Caco-2 (cell line): ENCODE results near the gene HMCN1. TPM values are rescaled to one million over a fixed set of nuclear protein-coding genes. Genes with fewer than 3 reads are reported as not detected.

Experiments used
- BruUV-seq: library from RNA; stranded (reverse); fragments of 400-500 nt; replicated peaks from 2 replicates; lab custom pipeline; 2021; lab: Mats Ljungman, UMichigan
- CTCF ChIA-PET: fragments of 300-600 bp; sonication (Branson Sonifier 250); formaldehyde crosslinking; loops from one replicate; lab custom pipeline; 2022; ENCODE audit warnings: antibody characterized with exemption; lab: Charles Lee
- POLR2A ChIA-PET: fragments of 300-600 bp; sonication (Branson Sonifier 250); formaldehyde crosslinking; loops from one replicate; lab custom pipeline; 2022; ENCODE audit warnings: antibody characterized with exemption; lab: Charles Lee
- DNase-seq, 2 experiments: peaks; one replicate each; pipeline versions ENCODE4 v3.0.0 to v3.0.0-alpha.2; 2020 to 2022
- H3K27me3 ChIP-seq: replicated peaks from 2 replicates; pipeline ENCODE4 v1.6.0; 2011; ENCODE audit warnings: low read length; ENCODE audit not compliant: control insufficient read depth, insufficient read depth
- H3K36me3 ChIP-seq: 2 replicates; pipeline ENCODE4 v1.5.1; 2011; ENCODE audit warnings: low read length; ENCODE audit not compliant: control insufficient read depth, insufficient read depth
- H3K4me1 ChIP-seq: fragments of 250-450 bp; sonication (Bioruptor Pico); 2 replicates; pipeline ENCODE4 v1.5.1; 2020; ENCODE audit warnings: mild to moderate bottlenecking
- H3K4me3 ChIP-seq: 2 replicates; pipeline ENCODE4 v1.5.1; 2011; ENCODE audit warnings: low read depth, mild to moderate bottlenecking, control low read depth, low read length
- H3K9me3 ChIP-seq: fragments of 250-450 bp; sonication (Bioruptor Pico); 2 replicates; pipeline ENCODE4 v1.5.1; 2020; ENCODE audit warnings: mild to moderate bottlenecking, moderate library complexity
- H3K27ac Mint-ChIP-seq: one replicate; pipeline ENCODE4 v1.8.0; 2022; ENCODE audit warnings: mixed read lengths; ENCODE audit not compliant: unreplicated experiment
- H3K27me3 Mint-ChIP-seq: one replicate; pipeline ENCODE4 v1.8.0; 2022; ENCODE audit warnings: mixed read lengths; ENCODE audit not compliant: insufficient read depth, unreplicated experiment
- H3K36me3 Mint-ChIP-seq: one replicate; pipeline ENCODE4 v1.8.0; 2022; ENCODE audit warnings: mild to moderate bottlenecking, mixed read lengths; ENCODE audit not compliant: insufficient read depth, unreplicated experiment
- H3K4me1 Mint-ChIP-seq: one replicate; pipeline ENCODE4 v1.8.0; 2022; ENCODE audit warnings: low read depth, mixed read lengths; ENCODE audit not compliant: unreplicated experiment
- H3K4me3 Mint-ChIP-seq: one replicate; pipeline ENCODE4 v1.8.0; 2022; ENCODE audit warnings: mild to moderate bottlenecking, moderate library complexity, mixed read lengths; ENCODE audit not compliant: unreplicated experiment
- H3K9me3 Mint-ChIP-seq: one replicate; pipeline ENCODE4 v1.8.0; 2022; ENCODE audit warnings: mixed read lengths; ENCODE audit not compliant: unreplicated experiment
- CTCF ChIP-seq, 2 experiments: fragments of 200-600 bp in 1 of 2; IDR thresholded peaks; 1 replicate in 1 of 2; 2 replicates in 1 of 2; pipeline versions ENCODE4 v1.5.1 to v1.8.0; 2011 to 2022; ENCODE audit warnings: antibody characterized with exemption in 1 of 2, control low read depth in 1 of 2, inconsistent platforms in 1 of 2, low read depth in 1 of 2, low read length in 1 of 2, mild to moderate bottlenecking in 1 of 2, moderate library complexity in 1 of 2; ENCODE audit not compliant: insufficient read depth in 1 of 2, severe bottlenecking in 1 of 2, unreplicated experiment in 1 of 2
- intact Hi-C: fragments of 100-400 bp; cut with micrococcal nuclease; formaldehyde crosslinking; loops from one replicate; pipeline ENCODE4 v1.10.0; 2022; ENCODE audit not compliant: unreplicated experiment
- total RNA-seq: library from RNA; stranded (reverse); gene quantifications from 2 replicates; pipeline ENCODE4 v1.2.3, GENCODE V29; 2022

Gene HMCN1
- total RNA-seq, 1 experiment from 2014 or later = 0.02 TPM

- Histone ChIP-seq H3K36me3 (no peaks in the 10 kb centered on the region), H3K9me3 (no peaks in the 10 kb centered on the region), H3K27me3 (no peaks in the 10 kb centered on the region), H3K4me1 (no peaks in the 10 kb centered on the region), H3K4me3 (no peak overlapping the region)
- no peak for DNase-seq
- H3K27ac Mint-ChIP-seq = no peak overlapping the region
- no peak overlapping the region for H3K4me3 Mint-ChIP-seq
- CTCF ChIA-PET = no interaction called here
- TF ChIP-seq CTCF (IDR thresholded peaks at IDR 0.05; ENCODE audit: insufficient read depth in 1 of 2, low read depth in 1 of 2, low read length in 1 of 2, severe bottlenecking in 1 of 2, unreplicated experiment in 1 of 2) = no peak
- H3K9me3 Mint-ChIP-seq = no peaks in the 10 kb centered on the region
- POLR2A ChIA-PET = no interaction called here
- no peaks in the 10 kb centered on the region for H3K36me3 Mint-ChIP-seq
- H3K4me1 Mint-ChIP-seq = no peaks in the 10 kb centered on the region
- intact Hi-C loops = no loop called here
- H3K27me3 Mint-ChIP-seq = peaks cover 3% of the 10 kb centered on the region
- no TSS peak for BruUV-seq
Measured at GRCh38 chr1:186043296-186043695, 309.1 kb downstream of the HMCN1 start.

GRCh38 chr1:186044079-186044685, 310.0 kb downstream of the HMCN1 start:
- ChIA-PET POLR2A (no interaction called here), CTCF (no interaction called here)
- no peaks in the 10 kb centered on the region for H3K9me3 ChIP-seq
- no peak for TF ChIP-seq CTCF (IDR thresholded peaks at IDR 0.05; ENCODE audit: insufficient read depth in 1 of 2, low read depth in 1 of 2, low read length in 1 of 2, severe bottlenecking in 1 of 2, unreplicated experiment in 1 of 2)
- BruUV-seq = no TSS peak
- no peaks in the 10 kb centered on the region for H3K4me1 Mint-ChIP-seq
- intact Hi-C loops = no loop called here
- peaks cover 3% of the 10 kb centered on the region for H3K27me3 Mint-ChIP-seq
- no peak overlapping the region for H3K27ac Mint-ChIP-seq
- no peak for DNase-seq
- no peaks in the 10 kb centered on the region for H3K36me3 ChIP-seq
- H3K4me3 Mint-ChIP-seq = no peak overlapping the region
- no peaks in the 10 kb centered on the region for H3K4me1 ChIP-seq
- H3K4me3 ChIP-seq = no peak overlapping the region
- no peaks in the 10 kb centered on the region for H3K36me3 Mint-ChIP-seq
- H3K27me3 ChIP-seq = no peaks in the 10 kb centered on the region
- H3K9me3 Mint-ChIP-seq = no peaks in the 10 kb centered on the region

- no peak for DNase-seq
- H3K4me3 ChIP-seq = no peak overlapping the region
- no peak overlapping the region for H3K27ac Mint-ChIP-seq
- POLR2A ChIA-PET = no interaction called here
- TF ChIP-seq CTCF (IDR thresholded peaks at IDR 0.05; ENCODE audit: insufficient read depth in 1 of 2, low read depth in 1 of 2, low read length in 1 of 2, severe bottlenecking in 1 of 2, unreplicated experiment in 1 of 2) = no peak
- H3K36me3 ChIP-seq = no peaks in the 10 kb centered on the region
- H3K9me3 ChIP-seq = no peaks in the 10 kb centered on the region
- H3K36me3 Mint-ChIP-seq = no peaks in the 10 kb centered on the region
- CTCF ChIA-PET = no interaction called here
- H3K9me3 Mint-ChIP-seq = no peaks in the 10 kb centered on the region
- no peaks in the 10 kb centered on the region for H3K4me1 Mint-ChIP-seq
- H3K27me3 ChIP-seq = no peaks in the 10 kb centered on the region
- H3K4me3 Mint-ChIP-seq = no peak overlapping the region
- H3K27me3 Mint-ChIP-seq = peaks cover 10% of the 10 kb centered on the region
- H3K4me1 ChIP-seq = no peaks in the 10 kb centered on the region
- intact Hi-C loops = no loop called here
- no TSS peak for BruUV-seq
Measured at GRCh38 chr1:186046437-186047211, 312.4 kb downstream of the HMCN1 start.
